GM12878 (cell line): Measurements from ENCODE around the gene ZBTB34. TPM values are rescaled to one million over a fixed set of nuclear protein-coding genes. Genes with fewer than 3 reads are reported as not detected.

ENCODE experiments used
- ATAC-seq: fragments of 200-7000 bp; cut with Tn5 transposase; 3 replicates; pipeline ENCODE4 v1.9.1; 2020; ENCODE audit warnings: mild to moderate bottlenecking, moderate library complexity
- BruUV-seq: library from RNA; stranded (reverse); fragments of 400-500 nt; replicated peaks from 2 replicates; lab custom pipeline; 2021; lab: Mats Ljungman, UMichigan
- CTCF ChIA-PET: fragments of 300-600 bp; sonication (Branson Sonifier 250); formaldehyde crosslinking; extraction: SDS; loops from one replicate; lab custom pipeline; 2021; ENCODE audit warnings: inconsistent platforms; lab: Yijun Ruan, JAX
- POLR2A ChIA-PET: fragments of 350-600 bp; formaldehyde crosslinking; extraction: SDS; loops from one replicate; lab custom pipeline; 2021; ENCODE audit warnings: inconsistent platforms; lab: Charles Lee
- RAD21 ChIA-PET: fragments of 300-600 bp; sonication (Branson Sonifier 250); formaldehyde crosslinking; loops from one replicate; lab custom pipeline; 2023; ENCODE audit warnings: antibody characterized with exemption; ENCODE audit not compliant: unreplicated experiment; lab: Charles Lee
- SMC1A ChIA-PET: fragments of 300-600 bp; sonication (Branson Sonifier 250); formaldehyde crosslinking; loops from one replicate; lab custom pipeline; 2023; ENCODE audit not compliant: unreplicated experiment, uncharacterized antibody; lab: Charles Lee
- DNase-seq: peaks from one replicate; pipeline ENCODE4 v3.0.0-alpha.2; 2011; ENCODE audit warnings: low read depth, low spot score
- FAIRE-seq: peaks from 3 replicates; lab custom pipeline; 2011; peaks lifted over from hg19 to GRCh38; lab: Jason Lieb, UNC
- H2AFZ ChIP-seq: 2 replicates; pipeline ENCODE4 v1.6.0; 2011; ENCODE audit warnings: low read depth, low read length, control low read depth; ENCODE audit not compliant: control insufficient read depth
- H3K27ac ChIP-seq: 2 replicates; pipeline ENCODE4 v1.5.1; 2011; ENCODE audit warnings: control low read depth; ENCODE audit not compliant: control insufficient read depth, insufficient read depth
- H3K27me3 ChIP-seq, 2 experiments: replicated peaks in 1 of 2; 2 replicates each; pipeline versions ENCODE4 v1.6.0 to v1.6.1; 2011; ENCODE audit warnings: low read length in 1 of 2; ENCODE audit not compliant: control insufficient read depth in 2 of 2, insufficient read depth in 2 of 2
- H3K36me3 ChIP-seq, 2 experiments: 2 replicates each; pipeline ENCODE4 v1.5.1; 2011; ENCODE audit warnings: low read length in 1 of 2; ENCODE audit not compliant: control insufficient read depth in 2 of 2, insufficient read depth in 2 of 2
- H3K4me1 ChIP-seq: 2 replicates; pipeline ENCODE4 v1.6.1; 2011; ENCODE audit warnings: mild to moderate bottlenecking, low read length, moderate library complexity, mixed read lengths; ENCODE audit not compliant: control insufficient read depth, insufficient read depth
- H3K4me2 ChIP-seq: 2 replicates; pipeline ENCODE4 v1.6.0; 2011; ENCODE audit warnings: control low read depth; ENCODE audit not compliant: control insufficient read depth, insufficient read depth
- H3K4me3 ChIP-seq: fragments of 200-600 bp; sonication (generic); 2 replicates; pipeline ENCODE4 v1.5.1; 2016
- H3K79me2 ChIP-seq: 2 replicates; pipeline ENCODE4 v1.6.0; 2011; ENCODE audit warnings: low read length; ENCODE audit not compliant: control insufficient read depth, insufficient read depth
- H3K9ac ChIP-seq: 2 replicates; pipeline ENCODE4 v1.8.0; 2011; ENCODE audit warnings: low read length, control low read depth, mixed read lengths; ENCODE audit not compliant: control insufficient read depth, insufficient read depth
- H3K9me3 ChIP-seq: replicated peaks from 3 replicates; pipeline ENCODE4 v1.5.1; 2011; ENCODE audit warnings: mild to moderate bottlenecking, low read length; ENCODE audit not compliant: control insufficient read depth, insufficient read depth
- H4K20me1 ChIP-seq: 2 replicates; pipeline ENCODE4 v1.6.0; 2011; ENCODE audit not compliant: control insufficient read depth, insufficient read depth
- ESRRA ChIP-seq: IDR thresholded peaks from 2 replicates; pipeline ENCODE4 v1.6.1; 2012; ENCODE audit warnings: mild to moderate bottlenecking, low read length, improper control_type of control experiment
- IKZF1 ChIP-seq: fragments of 450-650 bp; conservative IDR thresholded peaks from 2 replicates; pipeline ENCODE4 v1.6.1; 2017; ENCODE audit warnings: antibody characterized with exemption, mild to moderate bottlenecking
- JUNB ChIP-seq: IDR thresholded peaks from 2 replicates; pipeline ENCODE4 v1.6.1; 2016; ENCODE audit warnings: antibody characterized with exemption, mild to moderate bottlenecking
- NR2F1 ChIP-seq: fragments of 450-650 bp; conservative IDR thresholded peaks from 2 replicates; pipeline ENCODE4 v1.6.1; 2017; ENCODE audit warnings: mild to moderate bottlenecking
- PML ChIP-seq: IDR thresholded peaks from 2 replicates; pipeline ENCODE4 v1.6.1; 2012; ENCODE audit warnings: low read length, inconsistent platforms
- RB1 ChIP-seq: fragments of 450-650 bp; formaldehyde crosslinking; IDR thresholded peaks from 2 replicates; pipeline ENCODE4 v1.6.1; 2017; ENCODE audit warnings: mild to moderate bottlenecking, borderline replicate concordance
- SPI1 ChIP-seq: IDR thresholded peaks from 2 replicates; pipeline ENCODE4 v1.6.1; 2011; ENCODE audit warnings: low read depth, mild to moderate bottlenecking, low read length, moderate library complexity, borderline replicate concordance; ENCODE audit not compliant: insufficient read depth
- STAT3 ChIP-seq: IDR thresholded peaks from 2 replicates; pipeline ENCODE4 v1.6.1; 2011; ENCODE audit warnings: low read depth, low read length, improper control_type of control experiment
- WGBS: methylation state at CpG from one replicate; pipeline ENCODE4 v1.1.6; 2016; ENCODE audit warnings: low lambda C conversion rate; ENCODE audit not compliant: insufficient replicate concordance, insufficient coverage; ENCODE audit errors: missing lambda C conversion rate; 5-methylcytosine and 5-hydroxymethylcytosine counted together
- in situ Hi-C: fragments of 300-500 bp; cut with MboI; formaldehyde crosslinking; loops from 9 replicates; pipeline ENCODE4 v1.14.3; 2018; ENCODE audit warnings: mixed read lengths
- intact Hi-C: fragments of 100-400 bp; cut with micrococcal nuclease; formaldehyde crosslinking; loops from one replicate; pipeline ENCODE4 v1.14.2; 2022; ENCODE audit not compliant: unreplicated experiment
- polyA plus RNA-seq, 11 experiments: library from polyadenylated mRNA; depleted of rRNA in 4 of 11; unstranded in 6 of 11; stranded (reverse) in 5 of 11; fragments of >200 nt; fragmentation: Nextera tagmentation in 4 of 11; fragmentation: Illumina TruSeq in 1 of 11; extraction: Ambion mirVana in 4 of 11; extraction: Trizol in 1 of 11; gene quantifications; 1 replicate in 1 of 11; 2 replicates in 10 of 11; pipeline versions ENCODE4 v1.2.1 to v1.2.3, GENCODE V29; 2011 to 2016; ENCODE audit warnings: inconsistent platforms in 2 of 11, missing spikeins in 2 of 11, low read depth in 1 of 11
- total RNA-seq, 4 experiments: library from RNA; depleted of rRNA in 3 of 4; stranded (reverse); fragments of >200 nt in 3 of 4; fragmentation: Illumina TruSeq in 1 of 4; extraction: Trizol in 1 of 4; gene quantifications; 2 replicates each; pipeline versions ENCODE4 v1.2.1 to v1.2.3, GENCODE V29; 2013 to 2021
- TF ChIP-seq, protein P1 (sequence below): fragments of 450-650 bp; IDR thresholded peaks from 2 replicates; pipeline ENCODE4 v1.6.1; 2014; ENCODE audit warnings: mild to moderate bottlenecking
- TF ChIP-seq, protein P2 (sequence below): IDR thresholded peaks from 2 replicates; pipeline ENCODE4 v1.6.1; 2012; ENCODE audit warnings: low read length, inconsistent platforms

ZBTB34 gene
- total and polyA plus RNA-seq, 10 of the 15 experiments (the other 5 are each of a cell fraction or from before 2014, with no cell fraction given), result 0.71 to 11.3 (median 3.8) TPM

DNA sequence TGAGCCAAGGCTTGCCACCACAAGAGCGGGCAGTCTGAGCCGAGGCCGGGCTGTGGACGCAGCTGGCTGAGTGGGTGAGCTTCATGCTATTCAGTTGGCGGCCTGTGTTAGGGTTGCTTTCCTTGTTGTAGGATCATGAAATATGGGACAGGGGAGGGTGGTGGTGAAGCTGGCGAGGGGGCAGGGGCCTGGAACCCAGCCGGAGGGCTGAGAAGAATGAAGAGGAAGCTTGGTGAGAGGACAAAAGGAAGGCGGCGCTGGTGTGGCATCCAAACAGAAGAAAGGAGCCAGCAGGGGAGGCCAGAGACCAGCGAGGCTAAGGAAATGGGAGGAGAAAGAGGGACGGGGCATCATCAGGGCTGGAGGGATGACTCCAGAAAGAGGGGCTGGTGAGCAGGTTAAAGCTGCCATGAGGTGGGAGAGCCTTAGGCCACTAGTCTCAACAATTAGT lies 72.5 kb downstream of the ZBTB34 start:
- no peaks in the 10 kb centered on the region; a peak in 1 of 4 replicates for H3K36me3 ChIP-seq
- DNase-seq (no peak), FAIRE-seq (no peak), ATAC-seq (no peak)
- intact Hi-C loops, result no loop called here
- in situ Hi-C loops, result no loop called here
- CTCF ChIA-PET, result interaction anchor here (2.0 kb wide), 1 partner anchor 9 kb away, joined by 5 read pairs; no protein-coding TSS in a partner anchor
- no peak overlapping the region for H3K27ac ChIP-seq
- H3K27me3 ChIP-seq, result no peaks in the 10 kb centered on the region
- no peaks in the 10 kb centered on the region for H3K4me1 ChIP-seq
- H3K9me3 ChIP-seq, result no peaks in the 10 kb centered on the region
- SMC1A ChIA-PET, result no interaction called here
- no peaks in the 10 kb centered on the region for H4K20me1 ChIP-seq
- H2AFZ ChIP-seq, result no peak overlapping the region
- POLR2A ChIA-PET, result no interaction called here
- no peak overlapping the region for H3K4me2 ChIP-seq
- TF ChIP-seq STAT3, result no peak
- no peak for TF ChIP-seq JUNB
- no peak for TF ChIP-seq RB1
- TF ChIP-seq NR2F1, result no peak
- TF ChIP-seq PML, result no peak
- TF ChIP-seq IKZF1, result no peak
- TF ChIP-seq, protein P1, sequence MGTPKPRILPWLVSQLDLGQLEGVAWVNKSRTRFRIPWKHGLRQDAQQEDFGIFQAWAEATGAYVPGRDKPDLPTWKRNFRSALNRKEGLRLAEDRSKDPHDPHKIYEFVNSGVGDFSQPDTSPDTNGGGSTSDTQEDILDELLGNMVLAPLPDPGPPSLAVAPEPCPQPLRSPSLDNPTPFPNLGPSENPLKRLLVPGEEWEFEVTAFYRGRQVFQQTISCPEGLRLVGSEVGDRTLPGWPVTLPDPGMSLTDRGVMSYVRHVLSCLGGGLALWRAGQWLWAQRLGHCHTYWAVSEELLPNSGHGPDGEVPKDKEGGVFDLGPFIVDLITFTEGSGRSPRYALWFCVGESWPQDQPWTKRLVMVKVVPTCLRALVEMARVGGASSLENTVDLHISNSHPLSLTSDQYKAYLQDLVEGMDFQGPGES, result no peak
- TF ChIP-seq ESRRA, result no peak
- TF ChIP-seq, protein P2, sequence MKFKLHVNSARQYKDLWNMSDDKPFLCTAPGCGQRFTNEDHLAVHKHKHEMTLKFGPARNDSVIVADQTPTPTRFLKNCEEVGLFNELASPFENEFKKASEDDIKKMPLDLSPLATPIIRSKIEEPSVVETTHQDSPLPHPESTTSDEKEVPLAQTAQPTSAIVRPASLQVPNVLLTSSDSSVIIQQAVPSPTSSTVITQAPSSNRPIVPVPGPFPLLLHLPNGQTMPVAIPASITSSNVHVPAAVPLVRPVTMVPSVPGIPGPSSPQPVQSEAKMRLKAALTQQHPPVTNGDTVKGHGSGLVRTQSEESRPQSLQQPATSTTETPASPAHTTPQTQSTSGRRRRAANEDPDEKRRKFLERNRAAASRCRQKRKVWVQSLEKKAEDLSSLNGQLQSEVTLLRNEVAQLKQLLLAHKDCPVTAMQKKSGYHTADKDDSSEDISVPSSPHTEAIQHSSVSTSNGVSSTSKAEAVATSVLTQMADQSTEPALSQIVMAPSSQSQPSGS, result no peak
- TF ChIP-seq SPI1, result no peak
- WGBS, result 73% methylated on average over 11 of the region's 11 CpGs
- no TSS peak for BruUV-seq
- RAD21 ChIA-PET, result interaction anchor here (1.2 kb wide), 1 partner anchor 33 kb away, joined by 3 read pairs; no protein-coding TSS in a partner anchor
- no peaks in the 10 kb centered on the region for H3K79me2 ChIP-seq
- no peak overlapping the region for H3K9ac ChIP-seq
- H3K4me3 ChIP-seq, result no peak overlapping the region
